Liver (tissue), 1 donor: Measurements from ENCODE around the gene GRIA1.

ENCODE experiments used
- REST ChIP-seq: IDR thresholded peaks from 2 replicates; pipeline ENCODE4 v1.6.1; 2016; ENCODE audit warnings: antibody characterized with exemption, mild to moderate bottlenecking
- TF ChIP-seq, protein P1 (sequence below): IDR thresholded peaks from 2 replicates; pipeline ENCODE4 v1.6.1; 2016; ENCODE audit warnings: antibody characterized with exemption

- TF ChIP-seq REST: no peak
- TF ChIP-seq, protein P1, sequence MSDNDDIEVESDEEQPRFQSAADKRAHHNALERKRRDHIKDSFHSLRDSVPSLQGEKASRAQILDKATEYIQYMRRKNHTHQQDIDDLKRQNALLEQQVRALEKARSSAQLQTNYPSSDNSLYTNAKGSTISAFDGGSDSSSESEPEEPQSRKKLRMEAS: no peak
Observed at GRCh38 chr5:153674356-153674755, 183.9 kb downstream of the GRIA1 start.
